Activated CD8-positive, alpha-beta memory T cell treated with anti-CD3 and anti-CD28 coated beads for 36 hours (primary cell): Measurements from ENCODE around the gene ZNF462. TPM values are rescaled to one million over a fixed set of nuclear protein-coding genes. Genes with fewer than 3 reads are reported as not detected.
"Not testable (repeated sequence)": the region's sequence is repeated elsewhere in the genome, so short reads cannot be mapped to it uniquely, and the experiment has no call there.

Experiments used
- CTCF ChIA-PET: fragments of 350-600 bp; sonication (Branson Sonifier 250); formaldehyde crosslinking; loops from one replicate; lab custom pipeline; 2021; ENCODE audit warnings: antibody characterized with exemption; lab: Charles Lee
- POLR2A ChIA-PET: fragments of 350-600 bp; sonication (Branson Sonifier 250); formaldehyde crosslinking; loops from one replicate; lab custom pipeline; 2021; ENCODE audit warnings: antibody characterized with exemption; lab: Charles Lee
- total RNA-seq, 2 experiments: library from RNA; stranded (reverse); gene quantifications; one replicate each; pipeline ENCODE4 v1.2.3, GENCODE V29; 2021

ZNF462 gene
- total RNA-seq, 2 experiments from 2014 or later: 0.06 to 0.27 TPM

- CTCF ChIA-PET: no interaction called here
- POLR2A ChIA-PET: no interaction called here
Measured at GRCh38 chr9:106885451-106885850, 22.5 kb downstream of the ZNF462 start.

- ChIA-PET CTCF (no interaction called here), POLR2A (no interaction called here)
Measured at GRCh38 chr9:106886111-106887046, 23.4 kb downstream of the ZNF462 start.

DNA sequence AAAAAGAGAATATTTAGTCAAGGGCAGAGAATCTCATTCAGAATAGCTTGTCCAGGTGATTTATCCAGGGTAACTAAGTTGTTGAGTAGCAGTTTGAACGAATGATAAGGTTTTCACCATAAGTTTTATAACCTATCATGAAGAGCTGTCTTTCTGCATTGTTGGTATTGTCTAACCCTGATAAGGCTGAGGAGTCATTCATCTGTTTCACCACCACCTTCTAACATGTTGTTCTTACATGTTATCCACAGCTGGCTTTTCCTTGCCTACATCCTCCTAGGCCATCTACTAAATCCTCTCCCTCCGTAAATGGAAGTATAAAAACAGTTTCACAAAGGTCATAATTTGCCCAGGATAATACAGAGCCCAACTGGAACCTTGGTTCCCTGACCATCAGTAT is 24.1 kb downstream of the ZNF462 start:
- CTCF ChIA-PET: no interaction called here
- POLR2A ChIA-PET: no interaction called here

DNA sequence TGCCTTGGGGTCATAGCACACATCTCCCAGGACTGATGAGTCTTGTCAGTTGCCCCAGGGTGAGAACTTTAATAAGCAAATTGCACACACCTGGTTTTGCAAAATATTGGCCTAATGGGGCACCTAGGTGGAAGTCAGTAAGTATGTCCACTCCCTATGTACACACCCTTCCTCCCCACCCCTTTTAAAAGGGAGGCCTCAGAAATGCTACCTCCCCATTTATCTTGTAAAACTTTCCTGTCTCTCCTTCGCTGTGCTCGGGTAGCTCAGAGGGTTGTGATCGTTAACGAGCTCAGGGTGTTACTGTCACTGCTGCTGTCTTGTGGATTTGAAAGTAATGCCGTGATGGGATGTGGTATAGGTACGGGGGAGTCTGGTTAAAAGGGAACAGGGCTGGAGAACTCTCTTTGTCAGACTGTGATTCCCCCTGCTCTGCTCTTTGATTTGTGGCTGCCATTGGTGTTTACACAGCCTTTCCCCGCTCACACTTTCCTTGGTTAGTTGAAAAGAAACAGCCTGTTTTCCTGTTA is 26.2 kb downstream of the ZNF462 start:
- POLR2A ChIA-PET: no interaction called here
- CTCF ChIA-PET: no interaction called here

GRCh38 chr9:106890608-106891007 is 27.6 kb downstream of the ZNF462 start:
- ChIA-PET POLR2A (no interaction called here), CTCF (no interaction called here)

- POLR2A ChIA-PET: no interaction called here
Measured at GRCh38 chr9:106891286-106891685, 28.3 kb downstream of the ZNF462 start.

DNA sequence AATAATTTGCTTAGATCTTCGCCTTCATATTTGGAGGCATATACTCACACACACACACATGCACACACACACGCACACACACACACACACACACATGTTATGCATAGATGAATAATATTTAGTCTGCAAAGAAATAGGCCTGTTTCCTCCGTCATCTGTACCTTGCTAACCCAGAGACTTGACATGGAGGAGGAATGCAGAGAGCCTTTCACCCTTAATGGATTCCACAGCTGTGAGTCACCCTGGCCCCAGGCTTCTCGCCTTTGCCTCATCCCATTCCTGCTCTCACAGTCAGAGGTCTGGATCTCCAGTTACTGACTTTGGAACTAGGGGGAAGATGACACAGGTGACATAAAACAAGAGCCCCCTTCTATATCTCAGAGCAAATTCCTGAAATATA is 29.7 kb downstream of the ZNF462 start:
- ChIA-PET POLR2A (no interaction called here), CTCF (no interaction called here)

More at GRCh38 chr9:106891286-106891685, 28.3 kb downstream of the ZNF462 start:
- CTCF ChIA-PET: no interaction called here

DNA sequence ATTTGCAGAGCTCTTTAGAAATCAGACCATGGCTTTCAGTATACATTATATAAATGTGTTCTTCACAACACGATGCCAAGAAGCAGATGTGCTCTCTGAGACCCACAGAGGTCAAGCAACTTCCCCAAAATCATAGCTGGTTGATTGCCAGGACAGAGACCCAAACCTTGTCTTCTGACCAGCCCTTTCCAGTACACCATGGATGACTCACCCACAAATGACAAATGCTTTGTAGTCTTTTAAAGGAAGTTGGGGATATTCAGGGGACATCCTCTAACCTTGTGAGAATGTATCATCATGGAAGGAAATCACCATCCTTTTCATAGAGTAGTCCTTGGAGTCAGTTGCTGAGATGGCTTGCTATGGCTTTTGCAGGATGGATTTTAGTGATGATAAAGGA is 30.1 kb downstream of the ZNF462 start:
- CTCF ChIA-PET: no interaction called here
- POLR2A ChIA-PET: no interaction called here

DNA sequence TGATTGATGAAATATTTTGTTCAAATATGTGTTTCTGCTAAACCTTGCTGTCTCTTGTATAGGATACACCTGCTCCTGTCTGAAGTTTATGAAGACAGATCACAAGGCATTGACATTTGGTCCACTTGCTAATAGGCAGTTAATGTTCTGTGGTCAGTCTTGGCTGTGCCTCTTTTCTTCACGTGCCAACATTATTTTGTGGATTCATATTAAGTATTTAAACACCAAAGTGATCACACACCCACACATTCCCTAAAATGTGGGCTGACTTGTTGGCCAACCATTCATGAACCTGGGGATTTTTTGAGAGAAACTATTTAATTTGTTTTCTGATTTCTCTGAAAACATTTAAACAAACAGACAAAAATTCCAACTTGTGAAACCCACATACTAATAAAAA is 33.7 kb downstream of the ZNF462 start:
- POLR2A ChIA-PET: no interaction called here
- CTCF ChIA-PET: no interaction called here

GRCh38 chr9:106897236-106897635 is 34.3 kb downstream of the ZNF462 start:
- POLR2A ChIA-PET: no interaction called here
- CTCF ChIA-PET: no interaction called here

- ChIA-PET CTCF (no interaction called here), POLR2A (no interaction called here)
Measured at GRCh38 chr9:106897751-106898150, 34.8 kb downstream of the ZNF462 start.

DNA sequence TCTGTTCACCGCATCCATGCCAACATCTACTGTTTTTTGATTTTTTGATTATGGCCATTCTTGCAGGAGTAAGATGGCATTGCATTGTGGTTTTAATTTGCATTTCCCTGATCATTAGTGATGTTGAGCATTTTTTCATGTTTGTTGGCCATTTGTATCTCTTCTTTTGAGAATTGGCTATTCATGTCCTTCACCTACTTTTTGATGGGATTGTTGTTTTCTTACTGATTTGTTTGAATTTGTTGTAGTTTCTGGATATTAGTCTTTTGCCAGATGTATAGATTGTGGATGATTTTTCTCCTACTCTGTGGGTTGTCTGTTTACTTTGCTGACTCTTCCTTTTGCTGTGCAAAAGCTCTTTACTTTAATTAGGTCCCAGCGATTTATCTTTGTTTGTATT is 37.6 kb downstream of the ZNF462 start:
- POLR2A ChIA-PET, CTCF ChIA-PET: not testable (repeated sequence)

DNA sequence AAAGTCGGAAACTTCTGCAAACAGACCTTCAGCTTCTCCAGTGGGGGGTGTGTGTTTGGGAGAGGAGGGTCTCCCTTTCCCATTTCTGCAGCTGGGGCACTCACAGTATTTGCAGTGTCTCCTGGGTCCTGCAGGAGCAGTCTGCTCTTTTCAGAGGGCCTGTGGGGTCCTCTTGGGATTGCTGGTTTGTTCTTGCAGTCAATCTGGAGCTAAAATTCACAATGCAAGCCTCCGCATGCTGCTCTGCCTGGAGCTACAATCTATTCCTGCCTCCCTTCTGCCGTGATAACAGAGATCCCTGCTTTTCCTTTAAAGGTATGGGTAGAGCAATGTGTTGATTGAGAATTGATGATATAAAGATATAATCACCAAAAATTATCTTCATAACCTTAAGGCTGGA is 43.2 kb downstream of the ZNF462 start:
- CTCF ChIA-PET: no interaction called here
- POLR2A ChIA-PET: no interaction called here

GRCh38 chr9:106911951-106912350 is 49.0 kb downstream of the ZNF462 start:
- POLR2A ChIA-PET: no interaction called here

DNA sequence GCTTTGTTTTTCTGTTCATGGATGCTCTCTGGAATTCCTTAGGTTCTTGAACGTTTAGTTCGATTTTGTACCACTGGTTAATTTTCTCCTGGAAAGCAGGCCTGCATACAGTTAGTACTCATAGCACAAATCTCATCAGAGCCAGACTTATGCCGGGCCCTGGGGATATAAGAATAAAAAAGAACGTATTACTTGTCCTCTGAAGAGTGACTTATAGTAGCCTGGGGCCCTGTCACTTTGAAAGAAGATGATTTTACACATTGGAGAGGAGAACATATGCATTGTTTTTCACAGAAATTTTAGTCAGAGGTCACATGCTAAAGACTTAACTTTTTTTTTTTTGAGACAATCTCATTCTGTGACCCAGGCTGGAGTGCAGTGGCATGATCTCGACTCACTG is 50.3 kb downstream of the ZNF462 start:
- ChIA-PET POLR2A (no interaction called here), CTCF (no interaction called here)

More at GRCh38 chr9:106911951-106912350, 49.0 kb downstream of the ZNF462 start:
- CTCF ChIA-PET: no interaction called here

GRCh38 chr9:106915851-106916250 is 52.9 kb downstream of the ZNF462 start:
- POLR2A ChIA-PET: no interaction called here
- CTCF ChIA-PET: no interaction called here

DNA sequence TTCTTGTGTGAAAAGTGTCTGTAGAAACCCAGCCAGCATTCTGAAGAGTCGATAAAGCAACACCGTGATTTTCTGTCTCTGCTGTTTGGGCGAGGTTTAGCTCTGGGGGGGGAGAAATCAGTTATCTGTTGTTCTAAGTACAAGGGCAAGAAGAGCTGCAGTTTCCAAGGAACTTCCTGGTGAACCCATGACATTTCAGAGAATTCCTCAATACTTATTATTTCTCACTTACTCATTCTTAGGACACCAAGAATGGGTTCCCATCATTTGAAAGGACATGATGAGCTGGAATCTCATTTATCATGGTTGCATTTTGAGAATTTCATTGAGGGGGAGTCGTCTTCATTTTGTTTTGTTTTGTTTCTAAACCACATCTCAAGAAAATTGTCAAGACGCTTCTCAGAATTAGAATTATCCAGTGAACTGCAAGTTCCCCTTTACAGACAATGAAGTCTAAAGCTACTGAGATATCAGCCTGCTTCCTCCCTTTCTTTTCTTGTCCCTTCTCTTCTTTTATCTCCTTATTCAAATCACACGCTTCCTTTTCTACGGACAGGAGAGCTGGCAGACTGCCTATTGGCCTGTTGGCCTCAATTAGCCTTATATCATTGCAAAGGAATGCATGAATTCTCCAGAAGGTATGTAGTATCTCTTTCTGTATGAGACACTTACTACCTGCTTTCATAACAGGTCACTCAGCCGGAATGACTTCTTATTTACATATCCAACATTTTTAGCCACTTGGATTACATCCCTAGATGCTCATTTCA is 53.7 kb downstream of the ZNF462 start:
- POLR2A ChIA-PET: no interaction called here
- CTCF ChIA-PET: no interaction called here

DNA sequence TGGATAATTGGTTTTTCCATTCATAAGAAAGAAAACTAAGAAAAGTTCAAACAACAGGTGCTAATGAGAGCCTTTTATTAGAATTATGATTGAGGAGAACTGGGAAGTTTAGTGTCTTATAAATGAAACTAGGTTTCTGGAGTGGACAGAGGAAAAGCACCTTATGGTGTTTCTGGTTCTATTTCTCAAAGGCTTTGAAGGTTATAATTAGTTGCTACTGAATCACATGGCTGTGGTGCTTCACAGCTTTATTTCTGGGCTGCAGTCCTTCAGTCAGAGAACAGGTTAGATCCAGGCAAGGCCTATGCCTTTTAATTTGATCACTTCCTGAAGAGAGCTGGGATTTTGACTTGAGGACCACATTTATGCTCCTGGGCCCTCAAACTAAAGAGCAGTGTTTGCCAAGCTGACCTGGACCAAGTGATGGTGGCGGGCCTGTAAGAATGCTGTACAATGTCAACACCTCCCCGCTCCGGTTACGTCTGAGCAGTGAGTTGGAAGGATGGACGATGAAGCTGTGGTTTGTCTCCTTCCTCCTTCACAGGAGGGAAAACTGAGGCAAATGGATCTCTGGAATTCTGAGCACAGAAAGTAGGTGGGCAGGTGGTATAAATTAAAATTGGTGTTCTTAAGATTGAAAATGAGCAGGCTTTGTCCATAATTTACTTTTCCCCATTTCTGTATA is 56.0 kb downstream of the ZNF462 start:
- ChIA-PET POLR2A (no interaction called here), CTCF (no interaction called here)

- CTCF ChIA-PET: interaction anchor here (0.7 kb wide), 1 partner anchor 449 kb away, joined by 3 read pairs; no protein-coding TSS in a partner anchor
- POLR2A ChIA-PET: no interaction called here
Measured at GRCh38 chr9:106920091-106920490, 57.1 kb downstream of the ZNF462 start.
